Endodermal cell (in vitro differentiated cells): Measurements from ENCODE around the gene FLYWCH1. TPM values are rescaled to one million over a fixed set of nuclear protein-coding genes. Genes with fewer than 3 reads are reported as not detected.

Experiments used
- DNase-seq: peaks from one replicate; pipeline ENCODE4 v3.0.0-alpha.2; 2017
- H3K27ac ChIP-seq: 2 replicates; pipeline ENCODE4 v1.5.1; 2013; ENCODE audit warnings: mild to moderate bottlenecking, low read depth, low read length, moderate library complexity
- H3K27me3 ChIP-seq: 2 replicates; pipeline ENCODE4 v1.6.1; 2013; ENCODE audit warnings: mild to moderate bottlenecking, low read length, moderate library complexity; ENCODE audit not compliant: insufficient read depth, control insufficient read depth, poor library complexity, severe bottlenecking
- H3K36me3 ChIP-seq: 2 replicates; pipeline ENCODE4 v1.7.0; 2013; ENCODE audit warnings: mild to moderate bottlenecking, low read length, moderate library complexity; ENCODE audit not compliant: control insufficient read depth, insufficient read depth
- H3K4me1 ChIP-seq: one replicate; pipeline ENCODE4 v1.7.0; 2013; ENCODE audit warnings: low read length; ENCODE audit not compliant: control insufficient read depth, insufficient read depth
- H3K4me3 ChIP-seq: 2 replicates; pipeline ENCODE4 v1.5.1; 2013; ENCODE audit warnings: mild to moderate bottlenecking, low read length, moderate library complexity
- H3K9ac ChIP-seq: 2 replicates; pipeline ENCODE4 v1.6.1; 2013; ENCODE audit warnings: mild to moderate bottlenecking, low read length, moderate library complexity; ENCODE audit not compliant: poor library complexity, severe bottlenecking; ENCODE audit errors: extremely low read depth
- H3K9me3 ChIP-seq: 2 replicates; pipeline ENCODE4 v1.6.1; 2013; ENCODE audit warnings: mild to moderate bottlenecking, low read length, moderate library complexity; ENCODE audit not compliant: control insufficient read depth
- H3K27ac Mint-ChIP-seq: 2 replicates; pipeline ENCODE4 v1.8.0; 2020; ENCODE audit warnings: mixed read lengths
- H3K27me3 Mint-ChIP-seq: 2 replicates; pipeline ENCODE4 v1.8.0; 2021; ENCODE audit warnings: mild to moderate bottlenecking, mixed read lengths; ENCODE audit not compliant: insufficient read depth
- H3K36me3 Mint-ChIP-seq: 2 replicates; pipeline ENCODE4 v1.8.0; 2020; ENCODE audit warnings: low read depth, mixed read lengths
- H3K4me1 Mint-ChIP-seq: 2 replicates; pipeline ENCODE4 v1.8.0; 2020; ENCODE audit warnings: mixed read lengths
- H3K4me3 Mint-ChIP-seq: 2 replicates; pipeline ENCODE4 v1.8.0; 2020; ENCODE audit warnings: mild to moderate bottlenecking, moderate library complexity, mixed read lengths
- H3K9me3 Mint-ChIP-seq: 2 replicates; pipeline ENCODE4 v1.8.0; 2020; ENCODE audit warnings: mild to moderate bottlenecking, mixed read lengths
- WGBS, 2 experiments: methylation state at CpG; one replicate each; pipeline versions ENCODE4 v1.1.5 to v1.1.7; 2013; ENCODE audit warnings: missing lambda C conversion rate in 2 of 2, mixed read lengths in 1 of 2; ENCODE audit not compliant: insufficient coverage in 1 of 2, insufficient read length in 1 of 2; 5-methylcytosine and 5-hydroxymethylcytosine counted together
- total RNA-seq, 2 donors: library from RNA; stranded (reverse); fragmentation: NEBNext Ultra II Directional in 1 of 2; extraction: Animal tissue kit (Norgen Biotek cat#: 25700) in 1 of 2; gene quantifications; 2 replicates in 1 of 2; 3 replicates in 1 of 2; pipeline ENCODE4 v1.2.1, GENCODE V29; 2021
- TF ChIP-seq, protein P1 (sequence below): fragments of 200-600 bp; sonication (generic); conservative IDR thresholded peaks from 2 replicates; pipeline ENCODE4 v1.5.0; 2021; ENCODE audit warnings: antibody characterized with exemption, mild to moderate bottlenecking

FLYWCH1 gene
- total RNA-seq, 2 donors from 2014 or later, result 20.5 to 33.6 TPM

DNA sequence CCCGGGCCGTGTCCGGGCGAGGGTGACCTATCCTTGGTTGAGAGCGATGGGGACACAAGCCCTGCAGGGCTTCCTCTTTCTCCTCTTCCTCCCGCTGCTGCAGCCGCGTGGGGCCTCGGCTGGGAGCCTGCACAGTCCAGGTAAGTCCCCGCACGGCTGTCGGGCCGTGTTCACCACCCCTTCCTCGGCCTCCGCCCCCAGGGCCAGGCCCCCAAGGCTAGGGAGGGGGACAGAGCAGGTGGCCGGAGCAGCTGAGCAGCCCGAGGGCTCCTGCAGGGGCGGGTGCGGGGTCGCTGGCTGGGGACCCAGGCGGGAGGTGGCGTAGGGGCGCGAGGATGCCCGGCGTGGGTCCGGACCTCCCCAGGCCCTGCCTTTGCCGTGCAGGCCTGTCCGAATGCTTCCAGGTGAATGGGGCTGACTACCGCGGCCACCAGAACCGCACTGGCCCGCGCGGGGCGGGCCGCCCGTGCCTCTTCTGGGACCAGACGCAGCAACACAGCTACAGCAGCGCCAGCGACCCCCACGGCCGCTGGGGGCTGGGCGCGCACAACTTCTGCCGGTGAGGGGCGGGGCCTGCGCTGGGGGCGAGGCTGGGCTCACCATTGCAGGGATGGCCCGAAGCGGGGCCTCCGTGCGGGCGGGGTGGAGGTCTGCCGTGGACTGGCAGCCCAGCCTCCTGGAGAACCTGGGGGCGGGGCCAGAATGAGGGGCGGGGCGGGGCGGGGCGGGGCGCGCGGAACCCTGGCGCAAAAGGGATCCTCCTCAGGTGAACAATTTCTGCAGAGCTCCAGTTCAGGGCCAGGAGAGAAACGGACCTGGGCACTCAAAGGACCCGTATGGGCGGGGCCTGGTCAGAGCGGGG, 53.0 kb downstream of the FLYWCH1 start:
- H3K36me3 Mint-ChIP-seq, result peaks cover 4% of the 10 kb centered on the region
- peaks cover 4% of the 10 kb centered on the region for H3K27me3 ChIP-seq
- H3K27ac Mint-ChIP-seq, result no peak overlapping the region
- 0 to 2% methylated on average over 32 to 68 of the region's 68 CpGs for WGBS, 2 experiments
- peak overlapping the region; percentile 20 for H3K9ac ChIP-seq
- DNase-seq, result peak; percentile 99
- no peak overlapping the region for H3K27ac ChIP-seq
- H3K4me3 Mint-ChIP-seq, result peak overlapping the region; percentile 68
- H3K9me3 ChIP-seq, result no peaks in the 10 kb centered on the region
- TF ChIP-seq, protein P1, sequence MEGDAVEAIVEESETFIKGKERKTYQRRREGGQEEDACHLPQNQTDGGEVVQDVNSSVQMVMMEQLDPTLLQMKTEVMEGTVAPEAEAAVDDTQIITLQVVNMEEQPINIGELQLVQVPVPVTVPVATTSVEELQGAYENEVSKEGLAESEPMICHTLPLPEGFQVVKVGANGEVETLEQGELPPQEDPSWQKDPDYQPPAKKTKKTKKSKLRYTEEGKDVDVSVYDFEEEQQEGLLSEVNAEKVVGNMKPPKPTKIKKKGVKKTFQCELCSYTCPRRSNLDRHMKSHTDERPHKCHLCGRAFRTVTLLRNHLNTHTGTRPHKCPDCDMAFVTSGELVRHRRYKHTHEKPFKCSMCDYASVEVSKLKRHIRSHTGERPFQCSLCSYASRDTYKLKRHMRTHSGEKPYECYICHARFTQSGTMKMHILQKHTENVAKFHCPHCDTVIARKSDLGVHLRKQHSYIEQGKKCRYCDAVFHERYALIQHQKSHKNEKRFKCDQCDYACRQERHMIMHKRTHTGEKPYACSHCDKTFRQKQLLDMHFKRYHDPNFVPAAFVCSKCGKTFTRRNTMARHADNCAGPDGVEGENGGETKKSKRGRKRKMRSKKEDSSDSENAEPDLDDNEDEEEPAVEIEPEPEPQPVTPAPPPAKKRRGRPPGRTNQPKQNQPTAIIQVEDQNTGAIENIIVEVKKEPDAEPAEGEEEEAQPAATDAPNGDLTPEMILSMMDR, result no peak
- H3K4me1 Mint-ChIP-seq, result peaks cover 2% of the 10 kb centered on the region
- H3K27me3 Mint-ChIP-seq, result peaks cover 53% of the 10 kb centered on the region
- H3K36me3 ChIP-seq, result no peaks in the 10 kb centered on the region
- peaks cover 5% of the 10 kb centered on the region for H3K4me1 ChIP-seq
- H3K4me3 ChIP-seq, result peak overlapping the region; percentile 88
- no peaks in the 10 kb centered on the region for H3K9me3 Mint-ChIP-seq

DNA sequence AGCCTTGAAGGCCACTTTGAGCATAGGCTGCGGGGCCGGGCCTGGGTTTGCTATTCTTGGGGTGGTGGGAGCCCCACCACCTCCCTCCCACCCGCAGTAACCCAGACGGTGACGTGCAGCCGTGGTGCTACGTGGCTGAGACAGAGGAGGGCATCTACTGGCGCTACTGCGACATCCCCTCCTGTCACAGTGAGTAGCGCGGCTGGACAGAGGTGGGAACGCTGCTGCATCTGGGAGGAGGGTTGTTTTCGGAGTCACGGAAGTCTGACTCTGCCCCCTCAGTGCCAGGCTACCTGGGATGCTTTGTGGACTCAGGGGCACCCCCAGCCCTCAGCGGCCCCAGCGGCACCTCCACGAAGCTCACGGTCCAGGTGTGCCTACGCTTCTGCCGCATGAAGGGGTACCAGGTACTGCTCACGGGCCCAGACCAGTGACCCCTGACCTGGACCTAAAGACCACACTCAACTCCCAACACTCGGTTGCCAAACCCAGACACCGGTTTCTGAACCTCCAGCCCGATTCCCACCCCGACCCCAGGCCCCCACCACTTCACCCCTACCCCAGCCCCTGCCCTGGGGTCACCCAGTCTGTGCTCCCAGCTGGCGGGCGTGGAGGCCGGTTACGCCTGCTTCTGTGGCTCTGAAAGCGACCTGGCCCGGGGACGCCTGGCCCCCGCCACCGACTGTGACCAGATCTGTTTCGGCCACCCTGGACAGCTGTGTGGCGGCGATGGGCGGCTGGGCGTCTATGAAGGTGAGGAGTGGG, 54.5 kb downstream of the FLYWCH1 start:
- peaks cover 14% of the 10 kb centered on the region for H3K4me1 ChIP-seq
- peaks cover 6% of the 10 kb centered on the region for H3K4me1 Mint-ChIP-seq
- TF ChIP-seq, protein P1, result no peak
- H3K27me3 Mint-ChIP-seq, result peaks cover 53% of the 10 kb centered on the region
- no peaks in the 10 kb centered on the region for H3K9me3 Mint-ChIP-seq
- DNase-seq, result peak; percentile 49
- peaks cover 4% of the 10 kb centered on the region for H3K27me3 ChIP-seq
- H3K27ac ChIP-seq, result no peak overlapping the region
- peaks cover 4% of the 10 kb centered on the region for H3K36me3 Mint-ChIP-seq
- WGBS, 2 experiments, result 95 to 97% methylated on average over 18 to 38 of the region's 39 CpGs
- H3K9ac ChIP-seq, result no peak overlapping the region
- H3K4me3 Mint-ChIP-seq, result no peak overlapping the region
- no peaks in the 10 kb centered on the region for H3K36me3 ChIP-seq
- H3K27ac Mint-ChIP-seq, result no peak overlapping the region
- no peak overlapping the region for H3K4me3 ChIP-seq
- no peaks in the 10 kb centered on the region for H3K9me3 ChIP-seq

DNA sequence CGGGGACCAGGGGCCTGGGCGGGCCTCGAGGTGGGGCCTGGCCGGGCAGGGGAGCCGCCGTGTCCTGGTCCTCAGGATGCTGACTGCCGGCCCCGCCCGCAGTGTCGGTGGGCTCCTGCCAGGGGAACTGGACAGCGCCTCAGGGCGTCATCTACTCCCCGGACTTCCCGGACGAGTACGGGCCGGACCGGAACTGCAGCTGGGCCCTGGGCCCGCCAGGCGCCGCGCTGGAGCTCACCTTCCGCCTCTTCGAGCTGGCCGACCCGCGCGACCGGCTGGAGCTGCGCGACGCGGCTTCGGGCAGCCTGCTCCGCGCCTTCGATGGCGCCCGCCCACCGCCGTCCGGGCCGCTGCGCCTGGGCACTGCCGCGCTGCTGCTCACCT, 55.1 kb downstream of the FLYWCH1 start:
- Histone ChIP-seq H3K36me3 (no peaks in the 10 kb centered on the region), H3K9me3 (no peaks in the 10 kb centered on the region), H3K27me3 (peaks cover 4% of the 10 kb centered on the region), H3K27ac (no peak overlapping the region), H3K4me3 (no peak overlapping the region), H3K4me1 (peaks cover 14% of the 10 kb centered on the region), H3K9ac (no peak overlapping the region)
- Mint-ChIP-seq H3K27me3 (peaks cover 51% of the 10 kb centered on the region), H3K27ac (no peak overlapping the region), H3K36me3 (peaks cover 4% of the 10 kb centered on the region), H3K9me3 (no peaks in the 10 kb centered on the region), H3K4me1 (peaks cover 6% of the 10 kb centered on the region), H3K4me3 (no peak overlapping the region)
- peak; percentile 80 for DNase-seq
- 85 to 93% methylated on average over 41 to 46 of the region's 46 CpGs for WGBS, 2 experiments
- TF ChIP-seq, protein P1, result peak; percentile 38
